Neural cell (in vitro differentiated cells): ENCODE measurements around the gene GDF11. TPM values are rescaled to one million over a fixed set of nuclear protein-coding genes. Genes with fewer than 3 reads are reported as not detected.

Source experiments
- H2AFZ ChIP-seq: fragments of 200-600, 300-800 bp; sonication (generic), shearing (Covaris generic); 2 replicates; pipeline ENCODE4 v1.6.0; 2014; ENCODE audit warnings: low read depth, mild to moderate bottlenecking, antibody characterized with exemption, low read length, moderate library complexity
- H3F3A ChIP-seq: fragments of 200-600 bp; shearing (Covaris generic); 2 replicates; pipeline ENCODE4 v1.6.1; 2016; ENCODE audit warnings: mild to moderate bottlenecking, moderate library complexity, mixed read lengths, antibody characterized with exemption, low read length; ENCODE audit not compliant: insufficient read depth, poor library complexity, severe bottlenecking
- H3K27ac ChIP-seq: fragments of 200-600, 300-800 bp; sonication (generic), shearing (Covaris generic); 2 replicates; pipeline ENCODE4 v1.5.1; 2014; ENCODE audit warnings: mild to moderate bottlenecking, low read length, moderate library complexity
- H3K27me3 ChIP-seq: fragments of 300-800, 200-600 bp; sonication (generic), shearing (Covaris generic); 2 replicates; pipeline ENCODE4 v1.6.0; 2014; ENCODE audit warnings: mild to moderate bottlenecking, low read depth, low read length, moderate library complexity; ENCODE audit not compliant: insufficient read depth
- H3K36me3 ChIP-seq: fragments of 300-800, 200-600 bp; sonication (generic), shearing (Covaris generic); 2 replicates; pipeline ENCODE4 v1.5.1; 2014; ENCODE audit warnings: mild to moderate bottlenecking, antibody characterized with exemption, low read length, moderate library complexity; ENCODE audit not compliant: insufficient read depth
- H3K4me2 ChIP-seq: fragments of 300-800, 200-600 bp; sonication (generic), shearing (Covaris generic); 2 replicates; pipeline ENCODE4 v1.6.0; 2014; ENCODE audit warnings: mild to moderate bottlenecking, low read length
- H3K4me3 ChIP-seq: fragments of 300-800, 200-600 bp; sonication (generic), shearing (Covaris generic); 2 replicates; pipeline ENCODE4 v1.5.1; 2014; ENCODE audit warnings: mild to moderate bottlenecking, low read length, moderate library complexity
- H3K79me2 ChIP-seq: fragments of 200-600 bp; shearing (Covaris generic); replicated peaks from 2 replicates; pipeline ENCODE4 v1.6.0; 2014; ENCODE audit warnings: mild to moderate bottlenecking, low read length, moderate library complexity; ENCODE audit not compliant: insufficient read depth
- H3K9ac ChIP-seq: fragments of 300-800, 200-600 bp; sonication (generic), shearing (Covaris generic); 2 replicates; pipeline ENCODE4 v1.6.1; 2016; ENCODE audit warnings: mild to moderate bottlenecking, low read length, mixed read lengths
- H3K9me2 ChIP-seq: fragments of 200-600 bp; shearing (Covaris generic); 2 replicates; pipeline ENCODE4 v1.6.1; 2016; ENCODE audit warnings: mild to moderate bottlenecking, low read length, mixed read lengths; ENCODE audit not compliant: insufficient read depth
- H3K9me3 ChIP-seq: fragments of 200-600, 300-800 bp; sonication (generic), shearing (Covaris generic); 2 replicates; pipeline ENCODE4 v1.6.1; 2016; ENCODE audit warnings: mild to moderate bottlenecking, mixed run types, low read length, moderate library complexity, mixed read lengths
- H4K20me1 ChIP-seq: fragments of 200-600 bp; shearing (Covaris generic); 2 replicates; pipeline ENCODE4 v1.6.1; 2016; ENCODE audit warnings: mild to moderate bottlenecking, mixed run types; ENCODE audit not compliant: insufficient read depth
- CTCF ChIP-seq: fragments of 450-650 bp; IDR thresholded peaks from 2 replicates; pipeline ENCODE4 v1.5.1; 2014; ENCODE audit warnings: antibody characterized with exemption, mild to moderate bottlenecking, moderate library complexity; ENCODE audit not compliant: poor library complexity, severe bottlenecking
- EP300 ChIP-seq: fragments of 450-650 bp; conservative IDR thresholded peaks from 2 replicates; pipeline ENCODE4 v1.6.1; 2014; ENCODE audit warnings: antibody characterized with exemption, mild to moderate bottlenecking, moderate library complexity; ENCODE audit not compliant: poor library complexity, severe bottlenecking
- EZH2 ChIP-seq: fragments of 200-600, 300-800 bp; shearing (Covaris generic), sonication (generic); IDR thresholded peaks from 2 replicates; pipeline ENCODE4 v1.6.1; 2014; ENCODE audit warnings: antibody characterized with exemption, low read length, borderline replicate concordance, mild to moderate bottlenecking; ENCODE audit not compliant: insufficient read depth, poor library complexity, severe bottlenecking
- MXI1 ChIP-seq: fragments of 450-650 bp; conservative IDR thresholded peaks from 2 replicates; pipeline ENCODE4 v1.6.1; 2014; ENCODE audit warnings: antibody characterized with exemption, mild to moderate bottlenecking; ENCODE audit not compliant: poor library complexity, severe bottlenecking
- POLR2AphosphoS5 ChIP-seq: IDR thresholded peaks from 2 replicates; pipeline ENCODE4 v1.6.1; 2012
- RAD21 ChIP-seq: fragments of 450-650 bp; conservative IDR thresholded peaks from 2 replicates; pipeline ENCODE4 v1.6.1; 2014; ENCODE audit warnings: antibody characterized with exemption, mild to moderate bottlenecking, moderate library complexity
- REST ChIP-seq: IDR thresholded peaks from 2 replicates; pipeline ENCODE4 v1.6.1; 2012; ENCODE audit warnings: borderline replicate concordance
- SMC3 ChIP-seq: fragments of 450-650 bp; conservative IDR thresholded peaks from 2 replicates; pipeline ENCODE4 v1.6.1; 2014; ENCODE audit warnings: antibody characterized with exemption, mild to moderate bottlenecking, moderate library complexity; ENCODE audit not compliant: poor library complexity
- TAF1 ChIP-seq: IDR thresholded peaks from 2 replicates; pipeline ENCODE4 v1.6.1; 2012; ENCODE audit warnings: low read depth
- polyA plus RNA-seq: library from polyadenylated mRNA; depleted of rRNA; stranded (reverse); fragments of >200 nt; gene quantifications from 2 replicates; pipeline ENCODE4 v1.2.3, GENCODE V29; 2014

Gene GDF11
- polyA plus RNA-seq, 1 donor from 2014 or later = 16.0 TPM

GRCh38 chr12:55718015-55718414, 24.9 kb upstream of the GDF11 start:
- H3F3A ChIP-seq = no peaks in the 10 kb centered on the region
- H3K4me3 ChIP-seq = no peak overlapping the region
- H3K9me3 ChIP-seq = no peaks in the 10 kb centered on the region
- H4K20me1 ChIP-seq = no peaks in the 10 kb centered on the region
- no peak overlapping the region for H3K9ac ChIP-seq
- no peak overlapping the region for H3K27ac ChIP-seq
- no peaks in the 10 kb centered on the region for H3K36me3 ChIP-seq
- no peaks in the 10 kb centered on the region for H3K9me2 ChIP-seq
- H2AFZ ChIP-seq = no peak overlapping the region
- TF ChIP-seq EZH2 = no peak
- TF ChIP-seq REST = no peak
- TF ChIP-seq EP300 = no peak
- no peak for TF ChIP-seq CTCF
- TF ChIP-seq RAD21 = no peak
- TF ChIP-seq TAF1 = no peak
- H3K27me3 ChIP-seq = no peaks in the 10 kb centered on the region
- H3K4me2 ChIP-seq = no peak overlapping the region
- H3K79me2 ChIP-seq = peaks cover 7% of the 10 kb centered on the region

- H2AFZ ChIP-seq = no peak overlapping the region
- H3K4me3 ChIP-seq = no peak overlapping the region
- TF ChIP-seq TAF1 = no peak
- TF ChIP-seq EZH2 = no peak
- no peak for TF ChIP-seq CTCF
- no peak for TF ChIP-seq REST
- no peak for TF ChIP-seq POLR2AphosphoS5
- TF ChIP-seq RAD21 = no peak
- no peak for TF ChIP-seq MXI1
- TF ChIP-seq SMC3 = no peak
These were observed 24.2 kb upstream of the GDF11 start for GRCh38 chr12:55718624-55719275.

More at GRCh38 chr12:55718624-55719275, 24.2 kb upstream of the GDF11 start:
- Histone ChIP-seq H4K20me1 (no peaks in the 10 kb centered on the region), H3K4me2 (no peak overlapping the region), H3K36me3 (no peaks in the 10 kb centered on the region), H3K79me2 (peaks cover 7% of the 10 kb centered on the region), H3K27ac (no peak overlapping the region), H3F3A (no peaks in the 10 kb centered on the region), H3K9me3 (no peaks in the 10 kb centered on the region), H3K9ac (no peak overlapping the region), H3K27me3 (no peaks in the 10 kb centered on the region), H3K9me2 (no peaks in the 10 kb centered on the region)
